Lung (tissue), 12 donors: ENCODE data around the gene DLST. TPM values are rescaled to one million over a fixed set of nuclear protein-coding genes. Genes with fewer than 3 reads are reported as not detected.

Experiments
- ATAC-seq: fragments of 200-7000 bp; cut with Tn5 transposase; one replicate; pipeline ENCODE4 v1.9.1; 2020; ENCODE audit warnings: moderate number of reproducible peaks; ENCODE audit not compliant: insufficient read depth, low FRiP score
- DNase-seq, 3 donors: peaks; one replicate each; pipeline ENCODE4 v3.0.0-alpha.2; 2013 to 2017
- H3K27ac ChIP-seq, 2 donors: one replicate each; pipeline ENCODE4 v1.5.1; 2013; ENCODE audit warnings: mild to moderate bottlenecking in 2 of 2, moderate library complexity in 2 of 2, control low read depth in 1 of 2, inconsistent platforms in 1 of 2, low read depth in 1 of 2, low read length in 1 of 2
- H3K27me3 ChIP-seq, 3 donors: one replicate each; pipeline ENCODE4 v1.5.1; 2013; ENCODE audit warnings: low read length in 2 of 3; ENCODE audit not compliant: control insufficient read depth in 3 of 3, insufficient read depth in 3 of 3
- H3K36me3 ChIP-seq, 4 donors: one replicate each; pipeline ENCODE4 v1.5.1; 2013; ENCODE audit warnings: low read length in 4 of 4, mild to moderate bottlenecking in 1 of 4, moderate library complexity in 1 of 4; ENCODE audit not compliant: control insufficient read depth in 4 of 4, insufficient read depth in 4 of 4
- H3K4me1 ChIP-seq, 5 donors: one replicate each; pipeline ENCODE4 v1.5.1; 2013; ENCODE audit warnings: low read length in 5 of 5, mild to moderate bottlenecking in 2 of 5, moderate library complexity in 1 of 5; ENCODE audit not compliant: control insufficient read depth in 5 of 5, insufficient read depth in 5 of 5
- H3K4me3 ChIP-seq: one replicate; pipeline ENCODE4 v1.5.1; 2013; ENCODE audit warnings: mild to moderate bottlenecking, control low read depth, moderate library complexity
- H3K9ac ChIP-seq, 2 donors: one replicate each; pipeline ENCODE4 v1.5.1; 2013; ENCODE audit warnings: low read length in 2 of 2, control low read depth in 1 of 2; ENCODE audit not compliant: insufficient read depth in 1 of 2
- H3K9me3 ChIP-seq, 4 donors: one replicate each; pipeline ENCODE4 v1.5.1; 2013; ENCODE audit warnings: low read length in 3 of 4, mild to moderate bottlenecking in 1 of 4, moderate library complexity in 1 of 4; ENCODE audit not compliant: control insufficient read depth in 4 of 4, insufficient read depth in 3 of 4
- CTCF ChIP-seq: IDR thresholded peaks from 2 replicates; pipeline ENCODE4 v1.5.1; 2012; ENCODE audit warnings: mild to moderate bottlenecking; ENCODE audit errors: control extremely low read depth, extremely low read depth
- WGBS, 2 donors: extraction: QIAGEN DNeasy Blood & Tissue Kit; methylation state at CpG; one replicate each; pipeline ENCODE4 v1.1.7; 2013; 5-methylcytosine and 5-hydroxymethylcytosine counted together
- polyA plus RNA-seq, 2 donors: library from polyadenylated mRNA; stranded (reverse); fragments of 200-250 nt; gene quantifications; one replicate each; pipeline ENCODE4 v1.2.1, GENCODE V29; 2013
- total RNA-seq, 2 donors: library from RNA; depleted of rRNA in 1 of 2; stranded (reverse); fragments of >200 nt in 1 of 2; gene quantifications; one replicate each; pipeline ENCODE4 v1.2.1, GENCODE V29; 2014 to 2021
- donor health status: control.
- donor health status: control.
- donor health status: Bipolar disorder and iron deficiency.
- donor health status: healthy.
- donor health status: DM: yes; HTN: yes; CAD: no.

DLST gene
- total and polyA plus RNA-seq, 4 donors, result 37.3 to 79.1 (median 69.5) TPM

- ATAC-seq (no peak), DNase-seq (no peak)
- H3K27me3 ChIP-seq, result no peaks in the 10 kb centered on the region
- H3K27ac ChIP-seq, result no peak overlapping the region
- WGBS, 2 donors, result 68 to 78% methylated on average over 12 of the region's 12 CpGs
- peaks cover 0 to 1% (median 0%) of the 10 kb centered on the region in 4 donors for H3K9me3 ChIP-seq
- no peak for TF ChIP-seq CTCF
- no peak overlapping the region for H3K9ac ChIP-seq
- no peak overlapping the region for H3K4me3 ChIP-seq
- H3K36me3 ChIP-seq, result peaks cover 7 to 23% (median 11%) of the 10 kb centered on the region in 4 donors
- H3K4me1 ChIP-seq, result peaks cover 0 to 14% (median 4%) of the 10 kb centered on the region in 5 donors
These were observed 25.3 kb downstream of the DLST start for GRCh38 chr14:74906925-74907521.

GRCh38 chr14:74907744-74908143, 26.0 kb downstream of the DLST start:
- Histone ChIP-seq H3K36me3 (peaks cover 4 to 16% (median 8%) of the 10 kb centered on the region in 4 donors), H3K4me3 (no peak overlapping the region), H3K27ac (no peak overlapping the region), H3K9me3 (peaks cover 0 to 1% (median 0%) of the 10 kb centered on the region in 4 donors), H3K27me3 (no peaks in the 10 kb centered on the region), H3K9ac (no peak overlapping the region), H3K4me1 (peaks cover 0 to 14% (median 4%) of the 10 kb centered on the region in 5 donors)
- TF ChIP-seq CTCF, result no peak
- peak; percentile 32 to 40 (median 40) for DNase-seq
- 44 to 59% methylated on average over 6 of the region's 6 CpGs for WGBS, 2 donors
- ATAC-seq, result no peak

- no peak for ATAC-seq
- no peak for TF ChIP-seq CTCF
- 74 to 90% methylated on average over 9 of the region's 9 CpGs for WGBS, 2 donors
- Histone ChIP-seq H3K27ac (no peak overlapping the region), H3K4me1 (peaks cover 0 to 14% (median 4%) of the 10 kb centered on the region in 5 donors), H3K9me3 (no peaks in the 10 kb centered on the region), H3K4me3 (no peak overlapping the region), H3K27me3 (no peaks in the 10 kb centered on the region), H3K9ac (no peak overlapping the region), H3K36me3 (peaks cover under 1 to 10% (median 2%) of the 10 kb centered on the region in 4 donors)
- no peak for DNase-seq
These were observed 27.2 kb downstream of the DLST start for GRCh38 chr14:74908861-74909341.
